ENCODE measurements around the gene CTNNA1.

GRCh38 chr5:138755084-138755748 lies 2.0 kb downstream of the CTNNA1 start:
- no peak for TF ChIP-seq POLR2A (IDR thresholded peaks at IDR 0.05)
- TF ChIP-seq CTCF (IDR thresholded peaks at IDR 0.05) = no peak

All from right lobe of liver (tissue), 4 donors.